OCI-M2 (cell line): Measurements from ENCODE around the gene TGFBI.

Source experiments
- DNase-seq: peaks from one replicate; lab custom pipeline; 2025; ENCODE audit not compliant: unreplicated experiment; lab: John Stamatoyannopoulos, UW

Gene TGFBI

GRCh38 chr5:136028782-136029742, at the start of gene TGFBI:
TSS of gene TGFBI (plus strand) at chr5:136028988. CDS start at chr5:136029056, 68 bp downstream.
- no peak for DNase-seq

GRCh38 chr5:135978993-135979392, 49.8 kb upstream of the TGFBI start:
- DNase-seq = no peak

DNA sequence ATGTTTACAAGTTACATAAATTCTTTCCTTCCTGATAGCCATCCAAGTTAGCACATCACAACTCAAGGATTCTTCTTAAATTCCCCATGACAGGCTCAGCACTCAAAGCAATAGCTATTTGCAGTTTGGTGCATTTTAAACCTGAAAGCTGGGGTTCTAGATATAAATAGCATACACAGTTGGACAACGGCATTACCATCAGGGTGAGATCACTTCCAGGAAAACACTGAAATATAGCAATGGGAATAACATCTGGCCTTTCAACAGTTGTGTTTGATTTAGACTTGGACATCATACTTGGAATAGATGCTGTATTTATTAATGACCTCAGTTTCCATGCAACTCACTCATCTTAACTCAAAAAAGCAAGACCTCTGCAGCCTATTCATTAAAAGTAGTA, 49.3 kb upstream of the TGFBI start:
- no peak for DNase-seq

- DNase-seq = no peak
These were observed 48.2 kb upstream of the TGFBI start for GRCh38 chr5:135980620-135981019.

GRCh38 chr5:135985951-135986350, 42.8 kb upstream of the TGFBI start:
- no peak for DNase-seq

DNA sequence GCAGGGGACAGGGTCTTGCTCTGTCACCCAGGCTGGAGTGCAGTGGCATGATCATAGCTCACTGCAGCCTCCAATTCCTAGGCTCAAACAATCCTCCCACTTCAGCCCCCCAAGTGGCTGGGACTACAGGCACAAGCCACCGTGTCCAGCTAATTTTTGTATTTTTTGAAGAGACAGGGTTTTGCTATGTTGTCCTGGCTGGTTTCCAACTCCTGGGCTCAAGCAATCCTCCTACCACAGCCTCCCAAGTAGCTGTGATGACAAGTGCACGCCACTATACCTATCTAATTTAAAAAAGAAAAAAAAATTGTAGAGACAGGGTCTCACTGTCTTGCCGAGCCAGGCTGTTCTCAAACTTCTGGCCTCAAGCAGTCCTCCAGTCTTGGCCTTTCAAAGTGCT, 42.4 kb upstream of the TGFBI start:
- DNase-seq = no peak

GRCh38 chr5:135986891-135987401, 41.8 kb upstream of the TGFBI start:
- DNase-seq = no peak

GRCh38 chr5:135988546-135988945, 40.2 kb upstream of the TGFBI start:
- no peak for DNase-seq

DNA sequence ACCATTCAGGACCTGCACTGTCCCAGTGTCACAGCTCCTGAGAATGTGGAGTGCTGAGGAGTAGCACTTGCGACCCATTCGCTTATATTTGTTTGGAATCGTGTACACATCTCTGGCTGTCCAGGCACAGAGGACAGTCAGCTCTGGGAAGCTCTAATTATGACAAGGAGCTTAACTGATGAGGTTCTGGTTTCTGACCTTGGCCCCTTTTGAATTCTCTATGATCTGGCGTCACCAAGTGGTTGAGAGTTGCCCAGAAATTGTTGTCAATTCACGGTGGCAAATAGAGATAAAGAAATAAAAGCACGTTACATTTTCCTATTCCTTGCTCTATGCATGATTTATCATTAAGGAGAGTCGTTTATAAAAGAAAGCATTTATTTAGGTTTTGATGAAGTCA, 39.1 kb upstream of the TGFBI start:
- DNase-seq = no peak

DNA sequence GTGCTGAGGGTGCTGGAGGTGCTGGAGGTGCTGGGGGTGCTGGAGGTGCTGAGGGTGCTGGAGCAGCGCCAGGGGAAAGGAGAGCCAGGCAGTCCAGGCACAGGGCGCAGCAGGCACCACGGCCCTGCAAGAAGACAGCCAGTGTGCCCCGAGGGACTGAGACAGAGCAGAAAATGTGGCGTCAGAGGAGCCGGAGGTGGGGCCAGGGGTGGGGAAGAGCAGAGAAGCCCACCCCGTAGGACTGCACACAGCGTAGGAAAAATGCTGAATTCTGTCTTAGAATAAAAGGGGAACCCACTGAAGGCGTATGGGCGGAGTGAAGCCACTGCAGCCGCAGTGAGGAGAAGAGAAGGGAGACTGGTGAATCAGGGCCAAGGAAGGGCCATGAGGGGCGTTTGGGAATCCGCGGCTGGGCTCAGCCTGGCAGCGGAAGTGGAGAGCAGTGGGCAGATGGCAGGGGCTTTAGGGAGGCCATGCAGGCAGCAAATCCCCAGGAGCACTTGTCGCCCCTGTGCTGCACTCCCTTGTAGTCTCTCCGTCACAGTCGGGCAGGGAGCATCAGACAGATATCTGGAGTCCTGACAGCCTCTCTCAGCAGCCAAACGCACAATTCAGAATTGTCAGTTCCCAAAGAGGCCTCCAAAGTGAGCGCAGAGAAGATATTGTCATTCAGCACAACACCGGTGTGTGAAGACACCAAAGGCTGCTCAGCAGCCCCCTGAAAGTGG, 38.1 kb upstream of the TGFBI start:
- no peak for DNase-seq

GRCh38 chr5:135991429-135991828, 37.4 kb upstream of the TGFBI start:
- no peak for DNase-seq

- no peak for DNase-seq
These were observed 35.4 kb upstream of the TGFBI start for GRCh38 chr5:135993335-135993879.

GRCh38 chr5:135993880-135994636, 34.7 kb upstream of the TGFBI start:
- DNase-seq = no peak

GRCh38 chr5:135995976-135996375, 32.8 kb upstream of the TGFBI start:
- DNase-seq = no peak

GRCh38 chr5:135996611-135997010, 32.2 kb upstream of the TGFBI start:
- no peak for DNase-seq

- no peak for DNase-seq
These were observed 31.0 kb upstream of the TGFBI start for GRCh38 chr5:135997673-135998335.

DNA sequence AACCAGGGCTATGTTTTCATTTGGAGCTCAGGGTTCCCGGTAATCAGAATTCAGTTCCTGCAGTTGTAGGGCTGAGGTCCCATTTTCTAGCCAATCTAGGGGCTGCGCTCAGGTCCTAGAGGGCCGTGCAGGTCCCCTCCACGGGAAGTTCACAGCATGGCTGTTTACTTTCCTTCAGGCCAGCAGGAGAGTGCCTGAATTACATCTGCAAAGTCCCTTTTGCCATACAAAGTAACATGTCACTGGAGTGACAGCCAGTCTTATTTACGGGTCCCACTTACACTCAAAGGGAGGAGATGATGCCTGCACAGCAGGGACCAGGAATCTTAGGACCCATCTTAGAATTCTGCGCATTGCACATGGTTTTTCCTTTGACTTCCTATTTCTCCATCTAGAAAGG, 29.9 kb upstream of the TGFBI start:
- no peak for DNase-seq

DNA sequence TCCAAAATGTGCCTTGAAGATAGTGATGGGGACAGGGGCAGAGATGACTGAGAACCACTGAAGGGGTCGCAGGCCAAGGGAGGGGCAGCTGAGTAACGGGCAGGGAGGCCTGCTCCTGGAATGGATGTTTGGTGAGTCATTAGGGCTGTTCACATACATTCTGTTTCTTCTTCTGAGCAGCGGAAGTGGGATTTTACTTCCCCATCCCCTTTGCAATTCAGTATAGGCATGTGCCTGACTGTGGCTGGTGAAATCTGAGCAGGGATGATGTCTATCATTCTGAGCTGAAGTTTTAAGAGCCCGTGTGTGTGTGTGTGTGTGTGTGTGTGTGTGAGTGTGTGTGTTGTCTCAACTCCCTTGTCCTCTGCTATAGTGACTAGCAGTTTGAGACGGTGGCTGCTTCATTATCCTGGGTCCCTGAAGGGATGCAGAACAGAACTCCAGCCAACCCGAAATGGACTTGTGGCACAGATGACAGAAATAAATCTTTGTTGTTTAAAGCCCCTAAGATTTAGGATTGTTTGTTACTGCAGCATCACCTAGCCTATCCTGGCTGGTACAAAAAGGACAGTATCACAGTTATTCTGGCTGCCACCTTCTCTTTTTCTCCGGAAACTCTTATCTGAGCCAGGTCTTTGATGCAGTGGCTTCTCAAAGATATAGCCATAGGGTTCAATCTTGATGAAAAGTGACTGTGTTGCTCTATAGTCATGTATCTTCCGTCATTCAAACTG, 29.2 kb upstream of the TGFBI start:
- no peak for DNase-seq

GRCh38 chr5:136000147-136000546, 28.6 kb upstream of the TGFBI start:
- no peak for DNase-seq

DNA sequence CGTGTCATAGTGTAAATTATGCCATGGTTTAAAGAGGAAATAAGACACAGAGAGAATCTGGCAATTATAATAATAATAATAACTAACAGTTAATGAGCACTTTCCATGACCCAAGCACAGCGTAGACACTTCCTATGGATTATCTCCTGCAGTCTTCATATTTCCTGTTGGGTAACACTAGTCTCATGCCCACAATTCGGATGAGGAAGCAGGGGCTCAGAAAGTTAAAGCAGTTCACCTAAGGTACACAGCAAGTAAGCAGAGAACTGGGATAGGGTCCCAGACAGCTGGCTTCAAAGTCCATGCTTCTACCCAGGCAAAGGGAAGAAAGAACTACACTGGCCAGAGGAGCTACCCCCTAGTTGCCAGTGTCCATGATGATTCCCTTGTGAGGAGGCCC, 27.9 kb upstream of the TGFBI start:
- no peak for DNase-seq
